SU-DHL-6 (cell line): ENCODE results near the gene C2CD3.

Experiments
- H2AFZ ChIP-seq: fragments of 200-600 bp; sonication (generic); 2 replicates; pipeline ENCODE4 v1.6.1; 2014; ENCODE audit warnings: low read depth, mild to moderate bottlenecking, moderate library complexity, mixed read lengths, antibody characterized with exemption, low read length; ENCODE audit not compliant: severe bottlenecking
- H3F3A ChIP-seq: fragments of 200-600 bp; shearing (Covaris generic); 2 replicates; pipeline ENCODE4 v1.6.0; 2016; ENCODE audit warnings: antibody characterized with exemption, mild to moderate bottlenecking; ENCODE audit not compliant: insufficient read depth
- H3K27ac ChIP-seq: fragments of 200-600 bp; sonication (generic); 2 replicates; pipeline ENCODE4 v1.5.1; 2016; ENCODE audit warnings: low read depth, mild to moderate bottlenecking, low read length, moderate library complexity, mixed read lengths
- H3K27me3 ChIP-seq: fragments of 200-600 bp; sonication (generic), shearing (Covaris generic); 2 replicates; pipeline ENCODE4 v1.6.0; 2014; ENCODE audit warnings: mild to moderate bottlenecking, low read length
- H3K36me3 ChIP-seq: fragments of 200-600 bp; sonication (generic); 2 replicates; pipeline ENCODE4 v1.6.1; 2014; ENCODE audit warnings: mild to moderate bottlenecking, low read length, mixed read lengths
- H3K4me2 ChIP-seq: fragments of 300-600, 200-600 bp; shearing (Covaris generic), sonication (generic); 2 replicates; pipeline ENCODE4 v1.6.0; 2014; ENCODE audit warnings: low read length, low read depth, mild to moderate bottlenecking; ENCODE audit not compliant: poor library complexity, severe bottlenecking
- H3K4me3 ChIP-seq: fragments of 200-600 bp; sonication (generic); 2 replicates; pipeline ENCODE4 v1.5.1; 2014; ENCODE audit warnings: antibody characterized with exemption, low read length, mild to moderate bottlenecking, mixed read lengths; ENCODE audit not compliant: insufficient read depth, poor library complexity, severe bottlenecking
- H3K79me2 ChIP-seq: fragments of 200-600 bp; sonication (generic); 2 replicates; pipeline ENCODE4 v1.6.1; 2014; ENCODE audit warnings: mild to moderate bottlenecking, low read length, moderate library complexity; ENCODE audit not compliant: insufficient read depth
- H3K9ac ChIP-seq: fragments of 200-600 bp; sonication (generic); 2 replicates; pipeline ENCODE4 v1.7.0; 2014; ENCODE audit warnings: mild to moderate bottlenecking, low read length
- H3K9me2 ChIP-seq: fragments of 200-600 bp; sonication (generic); replicated peaks from 2 replicates; pipeline ENCODE4 v1.6.1; 2014; ENCODE audit warnings: low read length; ENCODE audit not compliant: insufficient read depth
- H3K9me3 ChIP-seq: fragments of 200-600 bp; sonication (generic); 2 replicates; pipeline ENCODE4 v1.6.1; 2014; ENCODE audit warnings: low read length, mixed read lengths; ENCODE audit not compliant: insufficient read depth
- H4K20me1 ChIP-seq: fragments of 200-600 bp; sonication (generic); 2 replicates; pipeline ENCODE4 v1.6.1; 2014; ENCODE audit warnings: low read depth, mild to moderate bottlenecking, antibody characterized with exemption, low read length, moderate library complexity, mixed read lengths
- CTCF ChIP-seq: fragments of 200-600 bp; sonication (generic); IDR thresholded peaks from one replicate; pipeline ENCODE4 v1.5.1; 2017; ENCODE audit warnings: antibody characterized with exemption, mild to moderate bottlenecking, low read length, moderate library complexity; ENCODE audit not compliant: insufficient read depth, poor library complexity, severe bottlenecking
- EZH2phosphoT487 ChIP-seq: fragments of 200-600 bp; sonication (generic), shearing (Covaris generic); conservative IDR thresholded peaks from 2 replicates; pipeline ENCODE4 v1.6.1; 2018; ENCODE audit warnings: mild to moderate bottlenecking, antibody characterized with exemption, low read length, moderate library complexity, mixed read lengths

C2CD3 gene

DNA sequence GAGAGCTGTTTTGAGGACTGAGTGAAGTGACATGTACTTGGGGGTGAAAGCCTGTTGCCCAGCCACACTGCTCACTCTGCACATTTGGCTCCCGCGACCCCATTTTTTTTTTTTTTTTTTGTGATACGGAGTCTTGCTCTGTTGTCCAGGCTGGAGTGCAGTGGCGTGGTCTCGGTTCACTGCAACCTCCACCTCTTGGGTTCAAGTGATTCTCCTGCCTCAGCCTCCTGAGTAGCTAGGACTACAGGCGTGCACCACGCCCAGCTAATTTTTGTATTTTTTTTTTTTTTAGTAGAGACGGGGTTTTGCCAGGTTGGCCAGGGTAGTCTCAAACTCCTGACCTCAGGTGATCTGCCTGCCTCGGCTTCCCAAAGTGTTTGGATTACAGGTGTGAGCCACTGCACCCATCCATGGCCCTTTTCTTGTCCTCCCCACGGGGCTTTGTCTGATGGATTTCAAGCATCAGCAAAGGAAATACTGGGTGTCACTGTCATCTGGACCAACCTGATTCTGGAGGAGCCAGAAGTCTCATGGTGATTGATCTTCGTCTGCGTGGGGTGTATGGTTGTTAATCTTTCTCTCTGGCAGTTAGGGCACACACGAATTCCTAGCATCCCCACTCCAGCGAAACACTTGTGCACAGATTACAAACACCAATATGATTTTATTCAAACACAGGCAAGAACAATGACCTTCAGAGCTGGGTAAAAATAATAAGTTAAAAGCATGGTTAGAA, 158.6 kb downstream of the C2CD3 start:
- Histone ChIP-seq H3F3A (no peaks in the 10 kb centered on the region), H3K36me3 (no peaks in the 10 kb centered on the region), H2AFZ (no peak overlapping the region), H3K9ac (no peak overlapping the region), H3K4me3 (no peak overlapping the region), H3K27ac (no peak overlapping the region), H3K9me2 (no peaks in the 10 kb centered on the region), H3K9me3 (no peaks in the 10 kb centered on the region), H3K79me2 (no peaks in the 10 kb centered on the region), H3K27me3 (no peaks in the 10 kb centered on the region), H4K20me1 (no peaks in the 10 kb centered on the region), H3K4me2 (no peak overlapping the region)
- no peak for TF ChIP-seq CTCF
- no peak for TF ChIP-seq EZH2phosphoT487

GRCh38 chr11:74011360-74012073, 159.3 kb downstream of the C2CD3 start:
- no peak overlapping the region for H2AFZ ChIP-seq
- no peaks in the 10 kb centered on the region for H3K9me3 ChIP-seq
- no peak for TF ChIP-seq EZH2phosphoT487
- TF ChIP-seq CTCF, result no peak
- H3K4me3 ChIP-seq, result no peak overlapping the region
- H3K36me3 ChIP-seq, result no peaks in the 10 kb centered on the region
- no peak overlapping the region for H3K9ac ChIP-seq
- no peaks in the 10 kb centered on the region for H3K79me2 ChIP-seq
- no peaks in the 10 kb centered on the region for H3F3A ChIP-seq
- H3K27ac ChIP-seq, result no peak overlapping the region
- no peak overlapping the region for H3K4me2 ChIP-seq
- no peaks in the 10 kb centered on the region for H3K9me2 ChIP-seq
- H3K27me3 ChIP-seq, result no peaks in the 10 kb centered on the region
- H4K20me1 ChIP-seq, result no peaks in the 10 kb centered on the region

DNA sequence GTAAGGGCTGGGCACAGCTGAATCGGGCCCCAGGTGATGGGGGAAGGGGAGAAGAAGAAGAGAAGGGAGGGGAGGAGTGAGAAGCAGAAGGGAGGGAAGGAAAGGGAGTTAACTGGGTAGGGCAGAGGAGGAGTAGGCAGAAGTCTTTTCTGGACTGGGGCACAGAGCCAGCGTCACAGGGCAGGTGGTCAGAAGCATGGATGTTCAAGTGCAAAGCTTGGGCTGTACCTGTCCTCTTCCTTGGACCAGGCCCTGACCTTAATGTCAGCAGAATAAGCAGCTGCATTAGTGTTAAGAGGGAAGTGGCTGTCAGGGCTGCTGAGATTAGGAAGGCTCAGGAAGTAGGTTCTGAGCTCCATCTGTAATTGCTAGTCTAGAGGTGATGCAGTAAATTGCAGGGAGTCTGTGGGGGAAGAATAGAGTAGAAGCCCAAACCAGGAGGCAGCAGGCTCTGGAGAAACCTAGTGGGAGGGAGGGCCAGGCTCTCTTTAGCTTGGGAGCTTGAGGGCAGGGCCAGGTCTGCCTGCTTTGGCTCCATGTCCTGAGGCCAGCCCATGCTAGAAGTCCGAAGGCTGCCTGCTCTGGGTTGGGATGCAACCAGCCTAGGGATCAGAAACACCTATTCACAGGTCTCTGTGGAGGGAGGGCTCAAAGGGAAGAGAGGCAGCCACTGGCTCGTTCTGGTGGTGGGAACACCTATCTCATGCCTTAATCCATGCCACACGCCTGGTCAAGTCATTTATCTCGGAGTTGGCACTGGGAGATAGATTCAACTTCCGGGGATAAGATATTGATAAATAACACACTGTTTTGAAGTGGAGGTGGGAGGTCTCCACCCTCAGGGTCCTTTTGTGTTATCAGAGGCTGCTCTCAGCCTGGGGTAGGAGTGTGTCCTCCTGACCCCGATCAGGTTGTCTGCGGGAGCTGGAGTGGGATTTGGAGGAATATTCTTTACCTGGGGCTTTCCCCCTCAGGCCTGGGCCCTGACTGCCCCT, 160.2 kb downstream of the C2CD3 start:
- Histone ChIP-seq H3K4me3 (no peak overlapping the region), H3K9me3 (no peaks in the 10 kb centered on the region), H3K79me2 (no peaks in the 10 kb centered on the region), H3K9me2 (no peaks in the 10 kb centered on the region), H3K36me3 (no peaks in the 10 kb centered on the region), H3K27ac (no peak overlapping the region), H2AFZ (no peak overlapping the region), H3K27me3 (no peaks in the 10 kb centered on the region), H3K4me2 (no peak overlapping the region), H3K9ac (no peak overlapping the region), H4K20me1 (no peaks in the 10 kb centered on the region), H3F3A (no peaks in the 10 kb centered on the region)
- TF ChIP-seq CTCF (no peak), EZH2phosphoT487 (no peak)
